Uterus (tissue), 2 donors: Measurements from ENCODE around the gene LPP.

Source experiments
- POLR2A ChIP-seq, 2 donors: fragments of 450-650 bp; IDR thresholded peaks; one replicate each; pipeline ENCODE4 v1.6.1; 2016; ENCODE audit warnings: antibody characterized with exemption in 2 of 2, mild to moderate bottlenecking in 1 of 2, moderate library complexity in 1 of 2
- TF ChIP-seq, protein P1 (sequence below), 4 experiments: fragments of 200-600 bp in 2 of 4; fragments of 450-650 bp in 2 of 4; sonication (generic) in 2 of 4; IDR thresholded peaks; one replicate each; pipeline ENCODE4 v1.5.1; 2016 to 2019; ENCODE audit warnings: antibody characterized with exemption in 4 of 4, mild to moderate bottlenecking in 2 of 4, moderate library complexity in 1 of 4

DNA sequence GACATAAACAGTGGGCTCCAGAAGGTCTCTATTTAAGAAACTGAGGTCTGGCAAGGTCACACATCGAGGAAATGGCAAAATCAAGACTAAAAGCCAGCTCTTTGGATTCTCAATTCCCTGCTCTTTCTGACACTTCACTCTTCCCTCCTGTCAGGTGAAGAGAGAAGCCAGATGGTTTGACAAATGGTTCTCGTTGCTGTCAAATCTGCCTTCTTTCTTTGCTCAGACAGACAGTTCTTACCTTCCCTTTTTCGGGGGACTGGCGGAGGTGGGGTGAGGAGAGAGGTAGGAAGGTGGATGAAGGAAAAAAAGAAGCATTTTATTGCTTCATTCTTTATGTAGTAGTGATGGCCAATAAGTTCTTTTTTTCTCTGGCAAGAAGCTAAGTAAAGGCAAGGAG lies 133.4 kb downstream of the LPP start:
- TF ChIP-seq, protein P1, sequence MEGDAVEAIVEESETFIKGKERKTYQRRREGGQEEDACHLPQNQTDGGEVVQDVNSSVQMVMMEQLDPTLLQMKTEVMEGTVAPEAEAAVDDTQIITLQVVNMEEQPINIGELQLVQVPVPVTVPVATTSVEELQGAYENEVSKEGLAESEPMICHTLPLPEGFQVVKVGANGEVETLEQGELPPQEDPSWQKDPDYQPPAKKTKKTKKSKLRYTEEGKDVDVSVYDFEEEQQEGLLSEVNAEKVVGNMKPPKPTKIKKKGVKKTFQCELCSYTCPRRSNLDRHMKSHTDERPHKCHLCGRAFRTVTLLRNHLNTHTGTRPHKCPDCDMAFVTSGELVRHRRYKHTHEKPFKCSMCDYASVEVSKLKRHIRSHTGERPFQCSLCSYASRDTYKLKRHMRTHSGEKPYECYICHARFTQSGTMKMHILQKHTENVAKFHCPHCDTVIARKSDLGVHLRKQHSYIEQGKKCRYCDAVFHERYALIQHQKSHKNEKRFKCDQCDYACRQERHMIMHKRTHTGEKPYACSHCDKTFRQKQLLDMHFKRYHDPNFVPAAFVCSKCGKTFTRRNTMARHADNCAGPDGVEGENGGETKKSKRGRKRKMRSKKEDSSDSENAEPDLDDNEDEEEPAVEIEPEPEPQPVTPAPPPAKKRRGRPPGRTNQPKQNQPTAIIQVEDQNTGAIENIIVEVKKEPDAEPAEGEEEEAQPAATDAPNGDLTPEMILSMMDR (IDR thresholded peaks at IDR 0.05): no peak
- no peak for TF ChIP-seq POLR2A (IDR thresholded peaks at IDR 0.05)
